Transverse colon (tissue), 4 donors: ENCODE results near the gene FAM135A. TPM values are rescaled to one million over a fixed set of nuclear protein-coding genes. Genes with fewer than 3 reads are reported as not detected.

Experiments
- DNase-seq: peaks from one replicate; pipeline ENCODE4 v3.0.0-alpha.2; 2019
- H3K27ac ChIP-seq, 4 donors: fragments of 200-600 bp; sonication (generic); 2 replicates each; pipeline ENCODE4 v1.5.1; 2016 to 2018; ENCODE audit warnings: inconsistent platforms in 4 of 4
- H3K27me3 ChIP-seq: fragments of 200-600 bp; sonication (generic); 2 replicates; pipeline ENCODE4 v1.5.1; 2017; ENCODE audit warnings: inconsistent platforms
- H3K36me3 ChIP-seq, 4 donors: fragments of 200-600 bp; sonication (generic); 2 replicates each; pipeline ENCODE4 v1.5.1; 2017 to 2019; ENCODE audit warnings: inconsistent platforms in 4 of 4
- H3K4me1 ChIP-seq, 4 donors: fragments of 200-600 bp; sonication (generic); 2 replicates each; pipeline ENCODE4 v1.5.1; 2017 to 2020; ENCODE audit warnings: inconsistent platforms in 4 of 4
- H3K4me3 ChIP-seq, 4 donors: fragments of 200-600 bp; sonication (generic); 1 replicate in 1 of 4; 2 replicates in 3 of 4; pipeline versions ENCODE4 v1.5.1 to v1.6.1; 2017 to 2019; ENCODE audit warnings: inconsistent platforms in 4 of 4
- H3K9me3 ChIP-seq, 2 donors: fragments of 200-600 bp; sonication (generic); 2 replicates each; pipeline ENCODE4 v1.5.1; 2017 to 2019; ENCODE audit warnings: inconsistent platforms in 2 of 2
- CTCF ChIP-seq, 5 experiments: fragments of 200-600 bp in 3 of 5; fragments of 450-650 bp in 2 of 5; sonication (generic) in 3 of 5; IDR thresholded peaks; 1 replicate in 2 of 5; 2 replicates in 3 of 5; pipeline ENCODE4 v1.5.1; 2016 to 2017; ENCODE audit warnings: antibody characterized with exemption in 5 of 5, inconsistent platforms in 3 of 5, mild to moderate bottlenecking in 2 of 5, moderate library complexity in 1 of 5
- EP300 ChIP-seq: sonication (generic); formaldehyde crosslinking; IDR thresholded peaks from one replicate; pipeline ENCODE4 v1.6.1; 2017; ENCODE audit warnings: antibody characterized with exemption, low read depth
- POLR2A ChIP-seq: fragments of 450-650 bp; IDR thresholded peaks from one replicate; pipeline ENCODE4 v1.6.1; 2016; ENCODE audit warnings: antibody characterized with exemption, mild to moderate bottlenecking, moderate library complexity
- POLR2AphosphoS5 ChIP-seq, 3 donors: sonication (generic); formaldehyde crosslinking; IDR thresholded peaks; one replicate each; pipeline ENCODE4 v1.6.1; 2016; ENCODE audit warnings: antibody characterized with exemption in 3 of 3
- WGBS, 2 donors: methylation state at CpG; one replicate each; pipeline ENCODE4 v1.1.5; 2018; ENCODE audit warnings: low coverage in 1 of 2; 5-methylcytosine and 5-hydroxymethylcytosine counted together
- in situ Hi-C, 4 donors: fragments of 200-750 bp; cut with MboI; loops; one replicate each; pipeline versions ENCODE4 v1.15.0 to v1.15.1; 2017; ENCODE audit warnings: low sequenced_read_pairs in 3 of 4, low pct_ligation_motif_present in 1 of 4, low pct_unique_long_range_greater_than_20kb in 1 of 4
- intact Hi-C: fragments of 100-400 bp; cut with DNase I; formaldehyde crosslinking; loops from one replicate; pipeline ENCODE4 v1.15.1; 2023; ENCODE audit warnings: low total_unique reads
- total RNA-seq, 4 donors: library from RNA; depleted of rRNA; stranded (reverse); fragments of >200 nt; gene quantifications; one replicate each; pipeline ENCODE4 v1.1.0, GENCODE V29; 2016

The FAM135A gene
- total RNA-seq, 4 donors from 2014 or later, result 38.9 to 115 (median 65.7) TPM

GRCh38 chr6:70531133-70531532 is 117.8 kb downstream of the FAM135A start:
- intact Hi-C loops, result no loop called here
- Histone ChIP-seq H3K9me3 (no peaks in the 10 kb centered on the region), H3K36me3 (peaks cover 0 to 25% (median 5%) of the 10 kb centered on the region in 4 donors), H3K4me1 (no peaks in the 10 kb centered on the region), H3K27me3 (no peaks in the 10 kb centered on the region), H3K4me3 (no peak overlapping the region), H3K27ac (no peak overlapping the region)
- no peak for DNase-seq
- in situ Hi-C loops, result loop anchor here in 2 of 4 donors (25.0 kb wide), 1 partner anchor 356 kb away; no protein-coding TSS in a partner anchor
- WGBS, 2 donors, result 97 to 100% methylated on average over 1 of the region's 1 CpG
- TF ChIP-seq CTCF (IDR thresholded peaks at IDR 0.05) (no peak), POLR2A (no peak), EP300 (no peak), POLR2AphosphoS5 (IDR thresholded peaks at IDR 0.05) (no peak)

- H3K4me3 ChIP-seq, result no peak overlapping the region
- peaks cover 0 to 27% (median 11%) of the 10 kb centered on the region in 4 donors for H3K36me3 ChIP-seq
- intact Hi-C loops (no loop called here), in situ Hi-C loops (loop anchor here in 2 of 4 donors (25.0 kb wide), 1 partner anchor 350 kb away; no protein-coding TSS in a partner anchor)
- H3K27ac ChIP-seq, result no peak overlapping the region
- WGBS, 2 donors, result 73 to 82% methylated on average over 1 of the region's 1 CpG
- H3K27me3 ChIP-seq, result no peaks in the 10 kb centered on the region
- no peaks in the 10 kb centered on the region for H3K4me1 ChIP-seq
- no peaks in the 10 kb centered on the region for H3K9me3 ChIP-seq
- TF ChIP-seq CTCF (IDR thresholded peaks at IDR 0.05), result no peak
- TF ChIP-seq POLR2AphosphoS5 (IDR thresholded peaks at IDR 0.05), result no peak
- TF ChIP-seq EP300, result no peak
- no peak for TF ChIP-seq POLR2A
- no peak for DNase-seq
Measured at GRCh38 chr6:70537266-70537665, 124.0 kb downstream of the FAM135A start.

- Histone ChIP-seq H3K36me3 (peaks cover 0 to 19% (median 6%) of the 10 kb centered on the region in 4 donors), H3K4me3 (no peak overlapping the region), H3K27me3 (no peaks in the 10 kb centered on the region), H3K9me3 (no peaks in the 10 kb centered on the region), H3K27ac (no peak overlapping the region), H3K4me1 (no peaks in the 10 kb centered on the region)
- DNase-seq, result no peak
- intact Hi-C loops, result no loop called here
- TF ChIP-seq POLR2AphosphoS5 (IDR thresholded peaks at IDR 0.05) (no peak), POLR2A (no peak), EP300 (no peak), CTCF (IDR thresholded peaks at IDR 0.05) (no peak)
- WGBS, 2 donors, result 80 to 92% methylated on average over 1 of the region's 1 CpG
- in situ Hi-C loops, result loop anchor here in 2 of 4 donors (25.0 kb wide), 1 partner anchor 349 kb away; no protein-coding TSS in a partner anchor
Measured at GRCh38 chr6:70538376-70538775, 125.1 kb downstream of the FAM135A start.

- H3K27me3 ChIP-seq, result no peaks in the 10 kb centered on the region
- intact Hi-C loops, result no loop called here
Measured at GRCh38 chr6:70547313-70547712, 134.0 kb downstream of the FAM135A start.

More at GRCh38 chr6:70547313-70547712, 134.0 kb downstream of the FAM135A start:
- Histone ChIP-seq H3K9me3 (no peaks in the 10 kb centered on the region), H3K36me3 (no peaks in the 10 kb centered on the region), H3K4me3 (no peak overlapping the region), H3K4me1 (no peaks in the 10 kb centered on the region), H3K27ac (no peak overlapping the region)
- in situ Hi-C loops, result loop anchor here in 2 of 4 donors (25.0 kb wide), 1 partner anchor 340 kb away; no protein-coding TSS in a partner anchor
- DNase-seq, result no peak
- peak in 1 of 5 experiments; percentile 13 for TF ChIP-seq CTCF (IDR thresholded peaks at IDR 0.05)
- no peak for TF ChIP-seq POLR2A
